GM12892 (cell line): ENCODE results near the gene DOK6.

ENCODE experiments used
- POLR2A ChIP-seq: IDR thresholded peaks from 2 replicates; pipeline ENCODE4 v1.6.1; 2011; ENCODE audit warnings: low read depth, low read length, control low read depth
- POLR2AphosphoS5 ChIP-seq: IDR thresholded peaks from 2 replicates; pipeline ENCODE4 v1.6.1; 2011; ENCODE audit warnings: low read depth, low read length, control low read depth

DNA sequence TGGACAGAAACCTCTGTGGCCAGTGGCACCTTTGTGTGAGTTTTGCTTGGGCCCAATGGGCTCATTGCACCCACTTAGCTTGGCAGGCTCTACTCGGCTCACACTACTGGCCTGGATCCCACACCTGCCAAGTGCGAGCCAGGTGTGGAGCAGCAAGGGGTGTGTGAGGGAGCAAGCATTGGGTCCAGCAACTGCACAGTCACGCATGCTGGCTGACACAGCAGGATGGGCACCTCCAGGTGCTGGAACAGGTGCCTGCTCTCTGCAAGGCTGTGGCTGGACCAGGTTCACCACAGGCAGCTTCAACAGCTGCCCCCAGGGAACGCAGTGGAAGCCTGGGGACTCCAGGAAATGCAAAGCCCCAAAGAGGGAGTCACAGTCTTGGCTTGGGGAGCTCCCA, 94.2 kb downstream of the DOK6 start:
- no peak for TF ChIP-seq POLR2AphosphoS5
- TF ChIP-seq POLR2A = no peak
